Activated T-cell treated with anti-CD3 and anti-CD28 coated beads, Interleukin-2, amount 50 U/mL, for 72 hours (primary cell): ENCODE results near the gene EVPL. TPM values are rescaled to one million over a fixed set of nuclear protein-coding genes. Genes with fewer than 3 reads are reported as not detected.
A peak's percentile ranks its signal among the peaks of the same experiment; 100 is the strongest.

Experiments used
- ATAC-seq, 2 donors: fragments of 150-1000 bp; cut with Tn5 transposase; replicated peaks in 1 of 2; 2 replicates each; pipeline ENCODE4 v1.10.0; 2021; ENCODE audit warnings: moderate library complexity in 2 of 2, mild to moderate bottlenecking in 1 of 2
- DNase-seq, 2 donors: peaks; one replicate each; pipeline ENCODE4 v3.0.0; 2021 to 2022; ENCODE audit warnings: mixed read lengths in 1 of 2
- H3K27ac Mint-ChIP-seq: one replicate; pipeline ENCODE4 v1.8.0; 2022; ENCODE audit warnings: mild to moderate bottlenecking, moderate library complexity, mixed read lengths
- H3K27me3 Mint-ChIP-seq: one replicate; pipeline ENCODE4 v1.8.0; 2022; ENCODE audit warnings: low read depth, mixed read lengths
- H3K36me3 Mint-ChIP-seq, 2 donors: one replicate each; pipeline ENCODE4 v1.8.0; 2022; ENCODE audit warnings: mixed read lengths in 2 of 2, mild to moderate bottlenecking in 1 of 2; ENCODE audit not compliant: insufficient read depth in 2 of 2
- H3K4me1 Mint-ChIP-seq: one replicate; pipeline ENCODE4 v1.8.0; 2022; ENCODE audit warnings: low read depth, mixed read lengths
- H3K4me3 Mint-ChIP-seq, 2 donors: one replicate each; pipeline ENCODE4 v1.8.0; 2022; ENCODE audit warnings: mild to moderate bottlenecking in 2 of 2, mixed read lengths in 2 of 2, moderate library complexity in 2 of 2
- H3K9me3 Mint-ChIP-seq, 2 donors: one replicate each; pipeline ENCODE4 v1.8.0; 2022; ENCODE audit warnings: mixed read lengths in 2 of 2
- total RNA-seq, 2 donors: library from RNA; stranded (reverse); gene quantifications; one replicate each; pipeline ENCODE4 v1.2.3, GENCODE V29; 2022

Gene EVPL
- total RNA-seq, 2 donors from 2014 or later = 0.09 to 0.19 TPM

GRCh38 chr17:76019833-76020467 is 7.2 kb downstream of the EVPL start:
- H3K9me3 Mint-ChIP-seq = no peaks in the 10 kb centered on the region
- ATAC-seq = no peak
- H3K4me1 Mint-ChIP-seq = no peaks in the 10 kb centered on the region
- no peak for DNase-seq
- no peak overlapping the region for H3K27ac Mint-ChIP-seq
- H3K36me3 Mint-ChIP-seq = no peaks in the 10 kb centered on the region
- H3K27me3 Mint-ChIP-seq = no peaks in the 10 kb centered on the region
- H3K4me3 Mint-ChIP-seq = no peak overlapping the region

- H3K4me3 Mint-ChIP-seq = no peak overlapping the region
- no peaks in the 10 kb centered on the region for H3K36me3 Mint-ChIP-seq
- no peak overlapping the region for H3K27ac Mint-ChIP-seq
- H3K27me3 Mint-ChIP-seq = no peaks in the 10 kb centered on the region
- peaks cover 8% of the 10 kb centered on the region for H3K4me1 Mint-ChIP-seq
- H3K9me3 Mint-ChIP-seq = no peaks in the 10 kb centered on the region
- DNase-seq (no peak), ATAC-seq (no peak)
These were observed 8.3 kb downstream of the EVPL start for GRCh38 chr17:76018801-76019200.

GRCh38 chr17:76018340-76018680 is 8.8 kb downstream of the EVPL start:
- Mint-ChIP-seq H3K4me3 (no peak overlapping the region), H3K27ac (no peak overlapping the region), H3K36me3 (no peaks in the 10 kb centered on the region), H3K9me3 (no peaks in the 10 kb centered on the region), H3K27me3 (no peaks in the 10 kb centered on the region), H3K4me1 (peaks cover 8% of the 10 kb centered on the region)
- no peak for ATAC-seq
- DNase-seq = no peak

- Mint-ChIP-seq H3K27ac (no peak overlapping the region), H3K36me3 (no peaks in the 10 kb centered on the region), H3K9me3 (no peaks in the 10 kb centered on the region), H3K4me3 (no peak overlapping the region), H3K27me3 (no peaks in the 10 kb centered on the region), H3K4me1 (peaks cover 8% of the 10 kb centered on the region)
- no peak for ATAC-seq
- no peak for DNase-seq
These were observed 9.4 kb downstream of the EVPL start for GRCh38 chr17:76017481-76018339.

GRCh38 chr17:76014925-76015261 is 12.2 kb downstream of the EVPL start:
- H3K4me3 Mint-ChIP-seq = no peak overlapping the region
- H3K27ac Mint-ChIP-seq = no peak overlapping the region
- DNase-seq = no peak
- no peaks in the 10 kb centered on the region for H3K9me3 Mint-ChIP-seq
- ATAC-seq = no peak
- H3K36me3 Mint-ChIP-seq = no peaks in the 10 kb centered on the region
- H3K4me1 Mint-ChIP-seq = peaks cover 8% of the 10 kb centered on the region
- H3K27me3 Mint-ChIP-seq = no peaks in the 10 kb centered on the region

GRCh38 chr17:76014100-76014924 is 12.8 kb downstream of the EVPL start:
- H3K4me1 Mint-ChIP-seq = peaks cover 8% of the 10 kb centered on the region
- H3K27ac Mint-ChIP-seq = no peak overlapping the region
- H3K4me3 Mint-ChIP-seq = no peak overlapping the region

GRCh38 chr17:76013377-76013932 is 13.7 kb downstream of the EVPL start:
- H3K4me1 Mint-ChIP-seq = peaks cover 8% of the 10 kb centered on the region
- no peaks in the 10 kb centered on the region for H3K27me3 Mint-ChIP-seq
- ATAC-seq = no peak
- no peak for DNase-seq
- H3K9me3 Mint-ChIP-seq = no peaks in the 10 kb centered on the region
- H3K36me3 Mint-ChIP-seq = no peaks in the 10 kb centered on the region
- H3K4me3 Mint-ChIP-seq = no peak overlapping the region
- H3K27ac Mint-ChIP-seq = no peak overlapping the region

More at GRCh38 chr17:76014100-76014924, 12.8 kb downstream of the EVPL start:
- DNase-seq (peak; percentile 83 to 85), ATAC-seq (peak; percentile 97 to 98)
- Mint-ChIP-seq H3K36me3 (no peaks in the 10 kb centered on the region), H3K9me3 (no peaks in the 10 kb centered on the region), H3K27me3 (no peaks in the 10 kb centered on the region)

- no peak for ATAC-seq
These were observed 15.2 kb downstream of the EVPL start for GRCh38 chr17:76011951-76012350.

GRCh38 chr17:76009969-76010661 is 17.0 kb downstream of the EVPL start:
- Mint-ChIP-seq H3K4me1 (peaks cover 8% of the 10 kb centered on the region), H3K27me3 (no peaks in the 10 kb centered on the region), H3K9me3 (no peaks in the 10 kb centered on the region), H3K36me3 (no peaks in the 10 kb centered on the region), H3K27ac (no peak overlapping the region), H3K4me3 (no peak overlapping the region)
- DNase-seq = no peak
- ATAC-seq = no peak

More at GRCh38 chr17:76011951-76012350, 15.2 kb downstream of the EVPL start:
- Mint-ChIP-seq H3K27ac (no peak overlapping the region), H3K36me3 (no peaks in the 10 kb centered on the region), H3K4me3 (no peak overlapping the region), H3K27me3 (no peaks in the 10 kb centered on the region), H3K4me1 (peaks cover 8% of the 10 kb centered on the region), H3K9me3 (no peaks in the 10 kb centered on the region)
- no peak for DNase-seq

GRCh38 chr17:76009447-76009846 is 17.7 kb downstream of the EVPL start:
- H3K4me1 Mint-ChIP-seq = peaks cover 7% of the 10 kb centered on the region
- no peak overlapping the region for H3K4me3 Mint-ChIP-seq
- no peak overlapping the region for H3K27ac Mint-ChIP-seq

GRCh38 chr17:76008630-76009425 is 18.3 kb downstream of the EVPL start:
- Mint-ChIP-seq H3K27ac (no peak overlapping the region), H3K4me3 (no peak overlapping the region), H3K27me3 (no peaks in the 10 kb centered on the region), H3K9me3 (no peaks in the 10 kb centered on the region), H3K4me1 (peaks cover under 1% of the 10 kb centered on the region), H3K36me3 (no peaks in the 10 kb centered on the region)
- DNase-seq (no peak), ATAC-seq (no peak)

More at GRCh38 chr17:76009447-76009846, 17.7 kb downstream of the EVPL start:
- ATAC-seq = no peak
- Mint-ChIP-seq H3K36me3 (no peaks in the 10 kb centered on the region), H3K9me3 (no peaks in the 10 kb centered on the region), H3K27me3 (no peaks in the 10 kb centered on the region)
- no peak for DNase-seq

GRCh38 chr17:76008208-76008607 is 18.9 kb downstream of the EVPL start:
- H3K4me3 Mint-ChIP-seq = no peak overlapping the region
- H3K9me3 Mint-ChIP-seq = no peaks in the 10 kb centered on the region
- ATAC-seq (no peak), DNase-seq (no peak)
- no peaks in the 10 kb centered on the region for H3K27me3 Mint-ChIP-seq
- H3K27ac Mint-ChIP-seq = no peak overlapping the region
- no peaks in the 10 kb centered on the region for H3K4me1 Mint-ChIP-seq
- H3K36me3 Mint-ChIP-seq = no peaks in the 10 kb centered on the region
